ENCODE measurements around the gene CDC45.

CDC45 gene

GRCh38 chr22:19464546-19464945, 15.2 kb upstream of the CDC45 start:
- DNase-seq (ENCODE audit: low read depth) = no peak

DNA sequence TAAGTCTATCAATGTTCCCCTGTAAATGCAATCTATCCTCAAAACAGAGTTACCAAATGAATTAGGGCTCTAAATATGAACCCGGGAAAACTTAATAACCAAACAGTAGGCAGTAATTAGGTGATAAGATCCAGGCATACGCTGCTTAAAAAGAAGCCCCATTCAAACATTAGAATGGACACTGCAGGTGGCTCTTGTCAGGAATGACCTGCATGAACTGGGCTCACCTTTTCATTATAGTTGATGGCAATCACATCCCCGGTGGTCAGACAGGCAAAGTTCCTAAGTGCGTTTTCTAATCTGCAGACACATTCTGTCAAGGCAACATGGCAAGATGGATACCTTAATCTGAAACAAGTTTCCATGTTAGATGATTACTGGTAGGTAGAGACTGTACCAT, 14.7 kb upstream of the CDC45 start:
- TF ChIP-seq MAX (IDR thresholded peaks at IDR 0.05; ENCODE audit: low read depth, low read length) (no peak), MYC (IDR thresholded peaks at IDR 0.05; ENCODE audit: low read depth, low read length) (no peak), POLR2A (IDR thresholded peaks at IDR 0.05; ENCODE audit: extremely low read depth, insufficient read length) (no peak)
- TF ChIP-seq, protein P1, sequence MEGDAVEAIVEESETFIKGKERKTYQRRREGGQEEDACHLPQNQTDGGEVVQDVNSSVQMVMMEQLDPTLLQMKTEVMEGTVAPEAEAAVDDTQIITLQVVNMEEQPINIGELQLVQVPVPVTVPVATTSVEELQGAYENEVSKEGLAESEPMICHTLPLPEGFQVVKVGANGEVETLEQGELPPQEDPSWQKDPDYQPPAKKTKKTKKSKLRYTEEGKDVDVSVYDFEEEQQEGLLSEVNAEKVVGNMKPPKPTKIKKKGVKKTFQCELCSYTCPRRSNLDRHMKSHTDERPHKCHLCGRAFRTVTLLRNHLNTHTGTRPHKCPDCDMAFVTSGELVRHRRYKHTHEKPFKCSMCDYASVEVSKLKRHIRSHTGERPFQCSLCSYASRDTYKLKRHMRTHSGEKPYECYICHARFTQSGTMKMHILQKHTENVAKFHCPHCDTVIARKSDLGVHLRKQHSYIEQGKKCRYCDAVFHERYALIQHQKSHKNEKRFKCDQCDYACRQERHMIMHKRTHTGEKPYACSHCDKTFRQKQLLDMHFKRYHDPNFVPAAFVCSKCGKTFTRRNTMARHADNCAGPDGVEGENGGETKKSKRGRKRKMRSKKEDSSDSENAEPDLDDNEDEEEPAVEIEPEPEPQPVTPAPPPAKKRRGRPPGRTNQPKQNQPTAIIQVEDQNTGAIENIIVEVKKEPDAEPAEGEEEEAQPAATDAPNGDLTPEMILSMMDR (IDR thresholded peaks at IDR 0.05; ENCODE audit: low read depth, low read length) = no peak
- H3K4me3 ChIP-seq (ENCODE audit: low read depth, low read length) = no peak overlapping the region
- no peak for DNase-seq (ENCODE audit: low read depth)

More at GRCh38 chr22:19464546-19464945, 15.2 kb upstream of the CDC45 start:
- H3K4me3 ChIP-seq (ENCODE audit: low read depth, low read length) = no peak overlapping the region
- no peak for TF ChIP-seq MYC (IDR thresholded peaks at IDR 0.05; ENCODE audit: low read depth, low read length)
- TF ChIP-seq MAX (IDR thresholded peaks at IDR 0.05; ENCODE audit: low read depth, low read length) = no peak
- TF ChIP-seq, protein P1 (IDR thresholded peaks at IDR 0.05; ENCODE audit: low read depth, low read length) = no peak
- no peak for TF ChIP-seq POLR2A (IDR thresholded peaks at IDR 0.05; ENCODE audit: extremely low read depth, insufficient read length)

DNA sequence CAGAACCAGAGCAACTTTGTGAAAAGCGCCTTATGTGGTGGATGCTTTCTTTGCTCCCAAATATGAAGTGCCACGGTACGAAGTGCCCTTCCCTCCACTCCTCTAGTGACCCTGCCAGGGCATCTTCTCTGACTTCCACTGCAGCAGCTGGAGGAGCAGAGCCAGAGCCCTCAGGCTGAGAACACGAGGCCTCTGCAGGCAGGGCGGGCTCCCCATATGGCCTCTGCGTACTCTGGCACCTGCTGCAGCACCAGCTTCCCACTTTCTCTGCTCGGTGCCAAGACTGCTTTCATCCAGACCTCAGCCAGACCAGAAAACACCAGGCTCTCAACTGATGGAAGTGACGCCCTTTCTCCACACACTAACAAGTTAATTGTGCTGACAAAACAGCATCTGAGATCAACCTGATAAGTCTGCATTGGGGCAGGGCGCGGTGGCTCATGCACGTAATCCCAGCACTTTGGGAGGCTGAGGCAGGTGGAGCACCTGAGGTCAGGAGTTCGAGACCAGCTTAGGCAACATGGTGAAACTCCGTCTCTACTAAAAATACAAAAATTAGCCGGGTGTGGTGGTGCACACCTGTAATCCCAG, 13.5 kb upstream of the CDC45 start:
- no peak overlapping the region for H3K4me3 ChIP-seq (ENCODE audit: low read depth, low read length)
- no peak for TF ChIP-seq MYC (IDR thresholded peaks at IDR 0.05; ENCODE audit: low read depth, low read length)
- TF ChIP-seq MAX (IDR thresholded peaks at IDR 0.05; ENCODE audit: low read depth, low read length) = no peak
- no peak for TF ChIP-seq POLR2A (IDR thresholded peaks at IDR 0.05; ENCODE audit: extremely low read depth, insufficient read length)
- DNase-seq (ENCODE audit: low read depth) = no peak

GRCh38 chr22:19466848-19467752, 12.6 kb upstream of the CDC45 start:
- no peak overlapping the region for H3K4me3 ChIP-seq (ENCODE audit: low read depth, low read length)
- no peak for TF ChIP-seq POLR2A (IDR thresholded peaks at IDR 0.05; ENCODE audit: extremely low read depth, insufficient read length)
- TF ChIP-seq, protein P1 (IDR thresholded peaks at IDR 0.05; ENCODE audit: low read depth, low read length) = no peak
- no peak for TF ChIP-seq MYC (IDR thresholded peaks at IDR 0.05; ENCODE audit: low read depth, low read length)
- no peak for TF ChIP-seq MAX (IDR thresholded peaks at IDR 0.05; ENCODE audit: low read depth, low read length)
- no peak for DNase-seq (ENCODE audit: low read depth)

GRCh38 chr22:19467912-19468311, 11.8 kb upstream of the CDC45 start:
- TF ChIP-seq MYC (IDR thresholded peaks at IDR 0.05; ENCODE audit: low read depth, low read length) = no peak
- TF ChIP-seq, protein P1 (IDR thresholded peaks at IDR 0.05; ENCODE audit: low read depth, low read length) = no peak
- no peak for TF ChIP-seq MAX (IDR thresholded peaks at IDR 0.05; ENCODE audit: low read depth, low read length)
- TF ChIP-seq POLR2A (IDR thresholded peaks at IDR 0.05; ENCODE audit: extremely low read depth, insufficient read length) = no peak
- no peak overlapping the region for H3K4me3 ChIP-seq (ENCODE audit: low read depth, low read length)
- DNase-seq (ENCODE audit: low read depth) = no peak

DNA sequence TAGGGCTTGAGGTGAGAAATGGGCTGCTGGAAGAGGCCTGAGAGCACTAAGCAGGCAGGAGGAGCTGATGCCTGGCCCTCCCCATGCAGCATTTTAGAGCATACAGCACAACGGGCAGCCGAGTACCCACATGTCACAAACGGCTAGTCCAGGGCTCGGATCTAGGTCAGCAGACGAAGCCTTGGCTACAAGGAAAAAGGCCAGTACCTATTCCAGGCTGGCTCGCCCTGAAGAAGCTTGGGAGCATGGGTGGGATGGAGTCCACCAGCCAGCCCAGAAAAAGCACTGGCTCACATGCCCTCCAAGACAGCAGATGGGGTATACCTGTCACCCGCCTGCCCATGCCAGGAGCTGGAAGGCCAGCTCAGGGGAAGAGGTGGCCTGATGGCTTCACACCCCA, 10.3 kb upstream of the CDC45 start:
- H3K4me3 ChIP-seq (ENCODE audit: low read depth, low read length) = no peak overlapping the region
- DNase-seq (ENCODE audit: low read depth) = no peak
- TF ChIP-seq POLR2A (IDR thresholded peaks at IDR 0.05; ENCODE audit: extremely low read depth, insufficient read length) (no peak), MAX (IDR thresholded peaks at IDR 0.05; ENCODE audit: low read depth, low read length) (no peak), MYC (IDR thresholded peaks at IDR 0.05; ENCODE audit: low read depth, low read length) (no peak)
- TF ChIP-seq, protein P1 (IDR thresholded peaks at IDR 0.05; ENCODE audit: low read depth, low read length) = no peak

All from NB4 (cell line).